Activated naive CD4-positive, alpha-beta T cell treated with anti-CD3 and anti-CD28 coated beads, Interleukin-2, amount 50 U/mL, for 16 hours (primary cell): ENCODE measurements around the gene ZNF729.
"Not testable (repeated sequence)": the region's sequence is repeated elsewhere in the genome, so short reads cannot be mapped to it uniquely, and the experiment has no call there.

Experiments used
- DNase-seq: peaks from one replicate; pipeline ENCODE4 v3.0.0-alpha.2; 2020

The ZNF729 gene

GRCh38 chr19:22286151-22286810 lies at the start of gene ZNF729:
Gene ZNF729, plus strand, starts transcription at chr19:22286441. Its CDS starts 85 bp downstream, at chr19:22286526.
- DNase-seq = no peak

GRCh38 chr19:22256856-22257255 lies 29.4 kb upstream of the ZNF729 start:
- no peak for DNase-seq

GRCh38 chr19:22257381-22257780 lies 28.9 kb upstream of the ZNF729 start:
- no peak for DNase-seq

GRCh38 chr19:22257916-22258315 lies 28.3 kb upstream of the ZNF729 start:
- no peak for DNase-seq

- DNase-seq = no peak
Observed at GRCh38 chr19:22260499-22260898, 25.7 kb upstream of the ZNF729 start.

- DNase-seq = no peak
Observed at GRCh38 chr19:22261596-22261995, 24.6 kb upstream of the ZNF729 start.

GRCh38 chr19:22263121-22263520 lies 23.1 kb upstream of the ZNF729 start:
- DNase-seq = no peak

- DNase-seq = not testable (repeated sequence)
Observed at GRCh38 chr19:22321554-22321953, 35.3 kb downstream of the ZNF729 start.

- no peak for DNase-seq
Observed at GRCh38 chr19:22326219-22326618, 40.0 kb downstream of the ZNF729 start.

GRCh38 chr19:22327321-22327720 lies 41.1 kb downstream of the ZNF729 start:
- no peak for DNase-seq

GRCh38 chr19:22331521-22331920 lies 45.3 kb downstream of the ZNF729 start:
- DNase-seq = no peak

- DNase-seq = no peak
Observed at GRCh38 chr19:22332924-22333323, 46.7 kb downstream of the ZNF729 start.

GRCh38 chr19:22335716-22336115 lies 49.5 kb downstream of the ZNF729 start:
- no peak for DNase-seq

- no peak for DNase-seq
Observed at GRCh38 chr19:22354665-22355064, 68.4 kb downstream of the ZNF729 start.
